Raji (cell line): ENCODE data around the gene SPNS2.

Experiments used
- POLR2A ChIP-seq: IDR thresholded peaks from 2 replicates; pipeline ENCODE4 v1.6.1; 2011; ENCODE audit warnings: low read depth, low read length, control low read depth; ENCODE audit not compliant: insufficient read depth

Gene SPNS2

DNA sequence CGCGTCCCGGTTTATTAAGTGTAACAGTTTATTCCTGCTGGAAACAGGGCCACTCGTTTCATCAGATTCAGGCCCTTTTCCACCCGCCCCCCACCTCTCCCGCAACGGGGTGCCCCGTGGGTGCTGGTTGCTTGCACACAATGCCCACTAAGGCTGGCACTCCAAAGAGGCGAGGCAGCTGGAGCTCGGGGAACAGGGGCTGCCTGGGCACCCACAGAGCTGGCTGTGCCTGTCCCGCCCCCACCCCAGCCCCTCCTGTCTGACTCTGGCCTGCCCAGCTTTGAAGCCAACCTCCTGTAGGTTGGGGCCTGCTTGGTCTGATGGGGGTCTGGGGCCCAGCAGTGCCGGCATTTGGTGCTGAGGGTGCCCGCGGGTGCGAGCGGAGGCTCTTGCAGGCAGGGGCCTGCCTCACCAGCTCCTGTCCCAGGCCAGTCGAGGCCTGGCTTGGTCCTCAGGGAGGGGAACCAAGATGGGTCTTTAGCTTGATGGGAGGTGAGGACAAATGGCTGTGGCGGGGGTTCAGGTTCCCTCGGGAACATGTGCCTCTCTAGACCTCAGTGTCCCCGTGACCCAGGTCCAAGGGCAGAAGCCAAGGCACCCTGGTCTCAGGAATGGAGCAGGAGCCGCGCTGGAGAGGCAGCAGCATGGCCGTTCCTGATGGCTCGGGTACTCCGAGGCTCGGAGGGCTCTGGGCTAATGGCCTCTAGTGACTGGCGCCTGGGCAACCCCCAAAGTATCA is 36.4 kb downstream of the SPNS2 start:
- no peak for TF ChIP-seq POLR2A

DNA sequence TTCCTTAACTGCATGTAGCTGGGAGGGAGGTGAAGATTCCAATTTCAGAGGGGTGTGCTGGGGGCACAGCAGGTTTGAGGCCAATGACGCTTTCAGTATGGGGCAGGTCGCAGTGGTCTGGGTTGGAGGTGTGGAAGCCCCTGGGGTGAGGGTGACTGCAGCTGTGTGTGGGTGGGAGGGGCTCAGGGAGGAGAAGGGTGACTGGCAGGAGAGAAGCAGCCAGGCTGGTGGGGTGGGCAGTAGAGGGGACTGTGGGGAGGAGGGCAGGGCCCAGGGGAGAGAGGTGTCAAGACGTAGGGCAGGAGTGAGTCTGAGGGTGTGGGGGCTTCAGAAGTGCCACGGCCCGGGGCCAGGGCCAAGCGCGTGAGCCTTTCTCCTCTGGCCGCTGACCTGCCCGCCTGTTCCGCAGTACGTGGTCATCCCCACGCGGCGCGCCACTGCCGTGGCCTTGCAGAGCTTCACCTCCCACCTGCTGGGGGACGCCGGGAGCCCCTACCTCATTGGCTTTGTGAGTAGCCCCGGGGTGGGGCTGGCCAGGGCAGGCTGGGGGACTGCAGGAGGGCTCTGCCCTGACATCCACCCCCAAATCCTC is 37.1 kb downstream of the SPNS2 start:
- no peak for TF ChIP-seq POLR2A

DNA sequence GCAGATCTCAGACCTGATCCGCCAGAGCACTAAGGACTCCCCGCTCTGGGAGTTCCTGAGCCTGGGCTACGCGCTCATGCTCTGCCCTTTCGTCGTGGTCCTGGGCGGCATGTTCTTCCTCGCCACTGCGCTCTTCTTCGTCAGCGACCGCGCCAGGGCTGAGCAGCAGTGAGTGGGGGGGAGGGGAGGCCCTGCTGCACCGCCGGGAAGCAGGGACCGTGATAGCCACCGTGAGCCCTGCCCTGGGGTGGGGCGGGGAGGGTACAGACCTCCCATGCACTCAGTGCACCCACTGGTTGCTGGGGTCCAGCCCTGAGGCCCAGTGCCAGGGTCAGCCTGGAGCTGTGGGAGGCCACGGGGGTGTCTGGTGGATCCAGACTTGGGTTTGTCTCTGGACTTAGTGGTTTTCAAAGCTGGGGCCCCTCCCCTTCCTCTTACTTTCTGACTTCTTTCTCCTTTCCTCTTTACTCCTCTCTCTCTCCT is 37.6 kb downstream of the SPNS2 start:
- TF ChIP-seq POLR2A = no peak

DNA sequence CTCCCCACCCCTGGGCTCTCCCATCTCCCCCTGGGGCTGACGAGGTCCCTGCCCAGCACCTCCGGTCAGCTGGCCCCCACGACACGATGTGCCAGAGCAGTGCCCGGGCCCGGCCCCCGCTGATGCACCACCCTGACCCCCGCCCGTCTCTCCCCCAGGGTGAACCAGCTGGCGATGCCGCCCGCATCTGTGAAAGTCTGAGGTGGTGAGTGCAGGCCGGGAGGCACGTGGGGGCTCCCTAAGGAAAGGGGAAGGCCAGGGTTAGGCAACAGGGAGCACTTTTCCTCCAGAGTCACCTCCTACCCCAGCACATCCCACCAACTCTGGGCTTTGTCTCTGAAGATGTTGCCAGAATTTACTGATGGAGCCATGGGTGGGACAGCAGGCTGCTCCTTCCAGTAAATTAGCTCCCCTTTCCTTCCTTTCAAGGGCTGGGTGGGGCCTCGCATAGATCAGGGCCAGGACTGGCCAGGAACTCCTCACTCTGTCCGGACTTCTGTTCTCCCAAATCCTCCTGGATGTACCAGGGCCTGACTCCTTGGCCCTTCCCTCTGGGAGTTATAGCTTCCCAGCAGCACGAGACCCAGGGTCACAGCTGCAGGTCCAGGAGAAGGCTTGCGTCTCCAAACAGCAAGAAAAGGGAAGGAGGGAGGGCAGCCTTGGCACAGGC is 38.2 kb downstream of the SPNS2 start:
- no peak for TF ChIP-seq POLR2A

- TF ChIP-seq POLR2A = no peak
Measured at GRCh38 chr17:4537451-4538235, 39.0 kb downstream of the SPNS2 start.

- no peak for TF ChIP-seq POLR2A
Measured at GRCh38 chr17:4538236-4539002, 39.7 kb downstream of the SPNS2 start.

GRCh38 chr17:4539025-4539424 is 40.3 kb downstream of the SPNS2 start:
- no peak for TF ChIP-seq POLR2A

- TF ChIP-seq POLR2A = no peak
Measured at GRCh38 chr17:4539576-4540223, 41.0 kb downstream of the SPNS2 start.

DNA sequence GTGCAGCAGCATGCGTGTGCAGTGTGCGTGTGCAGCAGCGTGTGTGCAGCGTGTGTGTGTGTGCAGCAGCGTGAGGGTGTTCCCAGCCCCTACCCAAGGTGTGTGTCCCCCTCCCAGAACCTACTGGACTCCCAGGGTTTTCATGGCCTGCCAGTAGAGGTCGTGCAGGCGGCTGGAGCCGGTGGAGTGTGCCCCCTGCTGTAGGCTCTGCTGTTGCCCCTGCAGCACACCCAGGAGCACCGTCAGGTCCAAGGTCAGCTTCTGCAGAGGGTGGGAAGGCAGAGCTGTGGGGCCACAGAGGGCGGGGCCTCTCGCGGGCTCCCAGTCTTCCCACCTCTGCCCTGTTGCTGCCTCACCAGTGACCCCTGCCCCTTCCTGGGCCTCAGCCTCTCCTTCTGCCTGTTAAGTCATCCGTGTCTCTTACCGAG is 41.6 kb downstream of the SPNS2 start:
- TF ChIP-seq POLR2A = no peak

DNA sequence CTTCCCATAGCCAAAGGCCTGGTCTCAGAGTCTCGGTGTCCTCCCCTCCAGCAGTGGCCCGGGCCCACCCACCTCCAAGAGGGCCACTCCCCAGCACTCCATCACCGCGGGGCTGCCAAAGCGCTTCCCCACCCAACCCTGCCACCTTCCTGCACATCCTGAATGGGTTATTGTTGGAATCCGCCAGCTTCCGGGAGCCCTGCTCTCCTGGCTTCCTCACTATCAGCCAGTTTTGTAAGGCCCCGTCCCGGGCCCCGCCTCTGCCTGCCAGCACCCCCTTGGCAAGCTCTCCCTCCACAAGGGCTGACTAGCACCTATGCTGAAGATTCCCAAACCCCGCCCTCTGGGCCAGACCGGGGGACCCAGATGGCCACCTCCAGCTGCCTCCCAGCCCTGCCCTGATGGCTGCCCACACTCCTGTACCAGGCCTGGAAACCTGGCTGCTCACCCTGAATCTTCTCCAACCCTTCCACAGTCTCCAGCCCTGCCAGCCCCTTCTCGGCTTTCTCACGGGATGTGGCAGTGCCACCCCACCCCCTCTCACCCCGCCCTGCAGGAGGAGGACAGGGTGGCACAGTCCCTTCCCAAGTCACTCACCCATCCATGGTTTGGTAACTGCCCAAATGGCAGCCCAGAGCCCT is 42.1 kb downstream of the SPNS2 start:
- no peak for TF ChIP-seq POLR2A

- TF ChIP-seq POLR2A = no peak
Measured at GRCh38 chr17:4541328-4542002, 42.8 kb downstream of the SPNS2 start.

DNA sequence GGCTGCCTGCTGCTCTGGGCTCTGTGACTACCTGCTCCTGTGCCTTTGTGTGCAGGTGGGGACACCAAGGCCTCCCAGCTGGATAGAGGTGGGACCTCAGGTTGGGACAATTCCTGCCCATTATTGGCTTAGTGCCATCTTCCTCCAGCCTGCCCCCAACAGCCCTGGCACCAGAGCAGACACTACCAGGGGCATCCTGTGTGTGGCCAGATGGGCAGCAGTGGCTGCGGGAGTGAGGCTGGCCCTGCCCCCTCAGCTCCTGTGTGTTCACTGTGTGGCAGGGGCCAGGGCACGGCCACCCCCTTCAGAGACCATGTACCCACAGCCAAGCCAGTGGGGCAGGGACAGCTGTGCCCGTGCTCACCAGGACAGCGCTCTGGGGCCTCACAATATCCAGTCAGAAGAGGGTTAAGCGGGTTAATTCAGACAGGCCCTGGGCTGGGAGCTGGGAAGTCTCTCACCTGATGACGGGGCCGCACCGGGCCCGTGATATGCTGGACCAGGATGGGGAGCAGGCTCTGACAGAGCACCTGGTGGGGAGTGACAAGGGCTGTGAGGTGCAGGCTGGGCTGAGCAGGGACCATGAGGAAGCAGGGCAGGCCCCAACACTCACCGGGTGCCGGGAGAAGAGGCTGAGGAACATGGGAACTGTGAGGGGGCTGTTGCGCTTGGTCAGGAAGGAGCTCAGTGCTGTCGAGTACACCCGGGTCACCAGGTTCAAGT is 43.5 kb downstream of the SPNS2 start:
- no peak for TF ChIP-seq POLR2A
